ENCODE results near the gene MARCHF4. TPM values are rescaled to one million over a fixed set of nuclear protein-coding genes. Genes with fewer than 3 reads are reported as not detected.

The MARCHF4 gene
- total and polyA plus RNA-seq, 2 experiments from 2014 or later = 0.45 to 1.1 TPM

GRCh38 chr2:216412022-216412999, 40.0 kb upstream of the MARCHF4 start, which contains the start of gene SMARCAL1:
SMARCAL1 (plus strand) TSS chr2:216412484; CDS start chr2:216414705, 2,221 bp downstream.
- no peaks in the 10 kb centered on the region; the same call in 2 of the 3 replicates for H3K36me3 Mint-ChIP-seq (ENCODE audit: low read depth)
- peak within 1 kb of the TSS; percentile 67 for H2AFZ ChIP-seq
- peak within 1 kb of the TSS; percentile 96 for H3K4me3 Mint-ChIP-seq
- no peaks in the 10 kb centered on the region for H3K36me3 ChIP-seq (ENCODE audit: insufficient read depth)
- H3K27me3 Mint-ChIP-seq (ENCODE audit: insufficient read depth, low read depth, poor library complexity) = peaks cover 7% of the 10 kb centered on the region
- ATAC-seq (peak; percentile 93), DNase-seq (ENCODE audit: low spot score) (peak; percentile 99)
- H3K4me3 ChIP-seq = peak within 1 kb of the TSS; percentile 83
- no peaks in the 10 kb centered on the region; the same call in 1 of the 2 replicates for H3K27me3 ChIP-seq (ENCODE audit: insufficient read depth)
- peaks cover 22% of the 10 kb centered on the region; the same call in 2 of the 3 replicates for H3K4me1 Mint-ChIP-seq
- no peaks in the 10 kb centered on the region for H3K9me2 ChIP-seq (ENCODE audit: insufficient read depth)
- H3K4me1 ChIP-seq (ENCODE audit: insufficient read depth) = peaks cover 19% of the 10 kb centered on the region
- no peaks in the 10 kb centered on the region for H4K20me1 ChIP-seq (replicated peaks; ENCODE audit: insufficient read depth)
- 0 out of 2 replicates have a peak, but pooled peaks cover 3% of the 10 kb centered on the region for H3K79me2 ChIP-seq (replicated peaks; ENCODE audit: insufficient read depth)
- H3K4me2 ChIP-seq = peak within 1 kb of the TSS; percentile 73
- peak within 1 kb of the TSS; percentile 97 for H3K27ac Mint-ChIP-seq
- no peaks in the 10 kb centered on the region for H3F3A ChIP-seq (replicated peaks; ENCODE audit: low read depth)
- no peaks in the 10 kb centered on the region for H3K9me3 Mint-ChIP-seq
- TF ChIP-seq EZH2 (IDR thresholded peaks at IDR 0.05; ENCODE audit: low read depth, unreplicated experiment) = no peak
- TF ChIP-seq JUNB (IDR thresholded peaks at IDR 0.05; ENCODE audit: unreplicated experiment) = no peak
- peak; percentile 92 for TF ChIP-seq CREB1 (CRISPR knock-in tag; IDR thresholded peaks at IDR 0.05; ENCODE audit: low read depth)
- TF ChIP-seq POLR2AphosphoS5 (IDR thresholded peaks at IDR 0.05; ENCODE audit: low read depth) = peak; percentile 75
- TF ChIP-seq EZH2phosphoT487 (IDR thresholded peaks at IDR 0.05; ENCODE audit: unreplicated experiment) = no peak
- TF ChIP-seq, protein P1, sequence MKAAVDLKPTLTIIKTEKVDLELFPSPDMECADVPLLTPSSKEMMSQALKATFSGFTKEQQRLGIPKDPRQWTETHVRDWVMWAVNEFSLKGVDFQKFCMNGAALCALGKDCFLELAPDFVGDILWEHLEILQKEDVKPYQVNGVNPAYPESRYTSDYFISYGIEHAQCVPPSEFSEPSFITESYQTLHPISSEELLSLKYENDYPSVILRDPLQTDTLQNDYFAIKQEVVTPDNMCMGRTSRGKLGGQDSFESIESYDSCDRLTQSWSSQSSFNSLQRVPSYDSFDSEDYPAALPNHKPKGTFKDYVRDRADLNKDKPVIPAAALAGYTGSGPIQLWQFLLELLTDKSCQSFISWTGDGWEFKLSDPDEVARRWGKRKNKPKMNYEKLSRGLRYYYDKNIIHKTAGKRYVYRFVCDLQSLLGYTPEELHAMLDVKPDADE (IDR thresholded peaks at IDR 0.05) = peak; percentile 99
- no peak within 1 kb of the TSS for H3K27ac ChIP-seq (ENCODE audit: low read depth)

- Histone ChIP-seq H2AFZ (no peak overlapping the region), H4K20me1 (replicated peaks; ENCODE audit: insufficient read depth) (no peaks in the 10 kb centered on the region), H3K36me3 (ENCODE audit: insufficient read depth) (no peaks in the 10 kb centered on the region), H3K4me1 (ENCODE audit: insufficient read depth) (peaks cover 26% of the 10 kb centered on the region), H3K27ac (ENCODE audit: low read depth) (no peak overlapping the region), H3F3A (replicated peaks; ENCODE audit: low read depth) (no peaks in the 10 kb centered on the region), H3K79me2 (replicated peaks; ENCODE audit: insufficient read depth) (0 out of 2 replicates have a peak, but pooled peaks cover 3% of the 10 kb centered on the region), H3K4me2 (no peak overlapping the region), H3K9me2 (ENCODE audit: insufficient read depth) (no peaks in the 10 kb centered on the region), H3K4me3 (no peak overlapping the region), H3K27me3 (ENCODE audit: insufficient read depth) (no peaks in the 10 kb centered on the region; the same call in 1 of the 2 replicates)
- Mint-ChIP-seq H3K36me3 (ENCODE audit: low read depth) (no peaks in the 10 kb centered on the region; the same call in 2 of the 3 replicates), H3K4me1 (peaks cover 30% of the 10 kb centered on the region), H3K9me3 (no peaks in the 10 kb centered on the region), H3K27ac (no peak overlapping the region), H3K27me3 (ENCODE audit: insufficient read depth, low read depth, poor library complexity) (peaks cover 9% of the 10 kb centered on the region), H3K4me3 (no peak overlapping the region)
- no peak for DNase-seq (ENCODE audit: low spot score)
- no peak for ATAC-seq
- no peak for TF ChIP-seq ZNF331 (CRISPR knock-in tag; IDR thresholded peaks at IDR 0.05; ENCODE audit: low read depth)
- no peak for TF ChIP-seq ZNF114 (CRISPR knock-in tag; IDR thresholded peaks at IDR 0.05)
- TF ChIP-seq STAT1 (IDR thresholded peaks at IDR 0.05; ENCODE audit: unreplicated experiment) = no peak
- TF ChIP-seq CTCF (conservative IDR thresholded peaks at IDR 0.05; ENCODE audit: low read depth in 2 of 2) = no peak
- TF ChIP-seq, protein P2, sequence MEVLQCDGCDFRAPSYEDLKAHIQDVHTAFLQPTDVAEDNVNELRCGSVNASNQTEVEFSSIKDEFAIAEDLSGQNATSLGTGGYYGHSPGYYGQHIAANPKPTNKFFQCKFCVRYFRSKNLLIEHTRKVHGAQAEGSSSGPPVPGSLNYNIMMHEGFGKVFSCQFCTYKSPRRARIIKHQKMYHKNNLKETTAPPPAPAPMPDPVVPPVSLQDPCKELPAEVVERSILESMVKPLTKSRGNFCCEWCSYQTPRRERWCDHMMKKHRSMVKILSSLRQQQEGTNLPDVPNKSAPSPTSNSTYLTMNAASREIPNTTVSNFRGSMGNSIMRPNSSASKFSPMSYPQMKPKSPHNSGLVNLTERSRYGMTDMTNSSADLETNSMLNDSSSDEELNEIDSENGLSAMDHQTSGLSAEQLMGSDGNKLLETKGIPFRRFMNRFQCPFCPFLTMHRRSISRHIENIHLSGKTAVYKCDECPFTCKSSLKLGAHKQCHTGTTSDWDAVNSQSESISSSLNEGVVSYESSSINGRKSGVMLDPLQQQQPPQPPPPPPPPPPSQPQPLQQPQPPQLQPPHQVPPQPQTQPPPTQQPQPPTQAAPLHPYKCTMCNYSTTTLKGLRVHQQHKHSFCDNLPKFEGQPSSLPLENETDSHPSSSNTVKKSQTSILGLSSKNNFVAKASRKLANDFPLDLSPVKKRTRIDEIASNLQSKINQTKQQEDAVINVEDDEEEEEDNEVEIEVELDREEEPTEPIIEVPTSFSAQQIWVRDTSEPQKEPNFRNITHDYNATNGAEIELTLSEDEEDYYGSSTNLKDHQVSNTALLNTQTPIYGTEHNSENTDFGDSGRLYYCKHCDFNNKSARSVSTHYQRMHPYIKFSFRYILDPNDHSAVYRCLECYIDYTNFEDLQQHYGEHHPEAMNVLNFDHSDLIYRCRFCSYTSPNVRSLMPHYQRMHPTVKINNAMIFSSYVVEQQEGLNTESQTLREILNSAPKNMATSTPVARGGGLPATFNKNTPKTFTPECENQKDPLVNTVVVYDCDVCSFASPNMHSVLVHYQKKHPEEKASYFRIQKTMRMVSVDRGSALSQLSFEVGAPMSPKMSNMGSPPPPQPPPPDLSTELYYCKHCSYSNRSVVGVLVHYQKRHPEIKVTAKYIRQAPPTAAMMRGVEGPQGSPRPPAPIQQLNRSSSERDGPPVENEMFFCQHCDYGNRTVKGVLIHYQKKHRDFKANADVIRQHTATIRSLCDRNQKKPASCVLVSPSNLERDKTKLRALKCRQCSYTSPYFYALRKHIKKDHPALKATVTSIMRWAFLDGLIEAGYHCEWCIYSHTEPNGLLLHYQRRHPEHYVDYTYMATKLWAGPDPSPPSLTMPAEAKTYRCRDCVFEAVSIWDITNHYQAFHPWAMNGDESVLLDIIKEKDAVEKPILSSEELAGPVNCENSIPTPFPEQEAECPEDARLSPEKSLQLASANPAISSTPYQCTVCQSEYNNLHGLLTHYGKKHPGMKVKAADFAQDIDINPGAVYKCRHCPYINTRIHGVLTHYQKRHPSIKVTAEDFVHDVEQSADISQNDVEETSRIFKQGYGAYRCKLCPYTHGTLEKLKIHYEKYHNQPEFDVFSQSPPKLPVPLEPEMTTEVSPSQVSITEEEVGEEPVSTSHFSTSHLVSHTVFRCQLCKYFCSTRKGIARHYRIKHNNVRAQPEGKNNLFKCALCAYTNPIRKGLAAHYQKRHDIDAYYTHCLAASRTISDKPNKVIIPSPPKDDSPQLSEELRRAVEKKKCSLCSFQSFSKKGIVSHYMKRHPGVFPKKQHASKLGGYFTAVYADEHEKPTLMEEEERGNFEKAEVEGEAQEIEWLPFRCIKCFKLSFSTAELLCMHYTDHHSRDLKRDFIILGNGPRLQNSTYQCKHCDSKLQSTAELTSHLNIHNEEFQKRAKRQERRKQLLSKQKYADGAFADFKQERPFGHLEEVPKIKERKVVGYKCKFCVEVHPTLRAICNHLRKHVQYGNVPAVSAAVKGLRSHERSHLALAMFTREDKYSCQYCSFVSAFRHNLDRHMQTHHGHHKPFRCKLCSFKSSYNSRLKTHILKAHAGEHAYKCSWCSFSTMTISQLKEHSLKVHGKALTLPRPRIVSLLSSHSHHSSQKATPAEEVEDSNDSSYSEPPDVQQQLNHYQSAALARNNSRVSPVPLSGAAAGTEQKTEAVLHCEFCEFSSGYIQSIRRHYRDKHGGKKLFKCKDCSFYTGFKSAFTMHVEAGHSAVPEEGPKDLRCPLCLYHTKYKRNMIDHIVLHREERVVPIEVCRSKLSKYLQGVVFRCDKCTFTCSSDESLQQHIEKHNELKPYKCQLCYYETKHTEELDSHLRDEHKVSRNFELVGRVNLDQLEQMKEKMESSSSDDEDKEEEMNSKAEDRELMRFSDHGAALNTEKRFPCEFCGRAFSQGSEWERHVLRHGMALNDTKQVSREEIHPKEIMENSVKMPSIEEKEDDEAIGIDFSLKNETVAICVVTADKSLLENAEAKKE (CRISPR knock-in tag; IDR thresholded peaks at IDR 0.05) = no peak
These were observed 38.3 kb upstream of the MARCHF4 start for GRCh38 chr2:216410550-216410949.
